HG03139 (cell line): ENCODE results near the gene GLG1.
A peak's percentile ranks its signal among the peaks of the same experiment; 100 is the strongest.

Experiments used
- ATAC-seq: cut with Tn5 transposase; IDR thresholded peaks from one replicate; pipeline ENCODE4 v1.9.1; 2021; ENCODE audit not compliant: unreplicated experiment

The GLG1 gene

GRCh38 chr16:74611721-74612120 is 4.8 kb upstream of the GLG1 start:
- no peak for ATAC-seq

GRCh38 chr16:74608944-74609343 is 2.0 kb upstream of the GLG1 start:
- ATAC-seq: no peak

GRCh38 chr16:74608381-74608780 is 1.5 kb upstream of the GLG1 start:
- ATAC-seq: no peak

GRCh38 chr16:74607962-74608356 is 1.0 kb upstream of the GLG1 start:
- no peak for ATAC-seq

- no peak for ATAC-seq
Measured at GRCh38 chr16:74607310-74607961, 522 bp upstream of the GLG1 start.

GRCh38 chr16:74605746-74606520 is 981 bp downstream of the GLG1 start:
- no peak for ATAC-seq

- no peak for ATAC-seq
Measured at GRCh38 chr16:74605332-74605731, 1.6 kb downstream of the GLG1 start.

GRCh38 chr16:74603848-74604247 is 3.1 kb downstream of the GLG1 start:
- no peak for ATAC-seq

GRCh38 chr16:74601126-74601871 is 5.6 kb downstream of the GLG1 start:
- ATAC-seq: peak; percentile 56

GRCh38 chr16:74596586-74596985 is 10.3 kb downstream of the GLG1 start:
- ATAC-seq: no peak

- no peak for ATAC-seq
Measured at GRCh38 chr16:74592847-74593246, 14.1 kb downstream of the GLG1 start.

- ATAC-seq: no peak
Measured at GRCh38 chr16:74591876-74592650, 14.9 kb downstream of the GLG1 start.

- no peak for ATAC-seq
Measured at GRCh38 chr16:74586948-74587347, 20.0 kb downstream of the GLG1 start.

GRCh38 chr16:74585846-74586443 is 21.0 kb downstream of the GLG1 start:
- ATAC-seq: no peak

- ATAC-seq: no peak
Measured at GRCh38 chr16:74583926-74584666, 22.8 kb downstream of the GLG1 start.

- no peak for ATAC-seq
Measured at GRCh38 chr16:74582970-74583369, 23.9 kb downstream of the GLG1 start.

GRCh38 chr16:74580833-74581232 is 26.1 kb downstream of the GLG1 start:
- ATAC-seq: no peak

GRCh38 chr16:74578838-74579237 is 28.1 kb downstream of the GLG1 start:
- ATAC-seq: no peak

- no peak for ATAC-seq
Measured at GRCh38 chr16:74578433-74578832, 28.5 kb downstream of the GLG1 start.

- no peak for ATAC-seq
Measured at GRCh38 chr16:74577882-74578366, 29.0 kb downstream of the GLG1 start.
